GM12878 (cell line): ENCODE measurements around the gene CD58.

ENCODE experiments used
- JUND ChIP-seq: IDR thresholded peaks from 2 replicates; pipeline ENCODE4 v1.6.1; 2012; ENCODE audit warnings: low read depth, mild to moderate bottlenecking, low read length, improper control_type of control experiment, moderate library complexity
- POLR2A ChIP-seq: IDR thresholded peaks from 2 replicates; pipeline ENCODE4 v1.6.1; 2011; ENCODE audit warnings: low read depth, mild to moderate bottlenecking, low read length
- TF ChIP-seq, protein P1 (sequence below): fragments of 450-650 bp; IDR thresholded peaks from 2 replicates; pipeline ENCODE4 v1.6.1; 2017; ENCODE audit warnings: mild to moderate bottlenecking, moderate library complexity
- TF ChIP-seq, protein P2 (sequence below): IDR thresholded peaks from 2 replicates; pipeline ENCODE4 v1.6.1; 2011; ENCODE audit warnings: low read depth, mild to moderate bottlenecking, low read length, moderate library complexity, borderline replicate concordance; ENCODE audit errors: extremely low read depth
- TF ChIP-seq, protein P3 (sequence below), 3 experiments: IDR thresholded peaks in 2 of 3; conservative IDR thresholded peaks in 1 of 3; 2 replicates each; pipeline ENCODE4 v1.5.1; 2011; ENCODE audit warnings: low read depth in 3 of 3, low read length in 3 of 3, mild to moderate bottlenecking in 3 of 3, control low read depth in 2 of 3, moderate library complexity in 2 of 3, inconsistent platforms in 1 of 3, mixed read lengths in 1 of 3; ENCODE audit not compliant: control insufficient read depth in 2 of 3, insufficient read depth in 1 of 3; ENCODE audit errors: extremely low read depth in 1 of 3

DNA sequence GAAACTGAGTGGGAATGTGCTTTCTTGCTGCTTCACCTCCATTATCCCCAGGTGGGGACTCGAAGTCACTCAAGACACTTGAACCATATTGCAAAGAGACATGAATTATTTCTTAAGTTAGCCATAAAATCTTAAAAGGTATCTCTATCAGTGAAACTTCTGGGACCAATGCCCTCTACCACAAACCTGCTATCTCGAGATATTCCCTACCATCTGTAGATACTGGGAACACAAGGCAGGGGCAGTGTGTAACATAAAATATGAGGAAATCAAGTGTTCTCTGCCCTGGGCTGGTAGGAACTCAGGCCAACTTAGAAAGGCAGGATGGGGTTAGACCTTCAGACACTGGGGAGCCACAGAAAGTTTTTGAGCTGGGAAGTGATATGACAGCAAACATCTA, 1.3 kb upstream of the CD58 start:
- TF ChIP-seq JUND, result no peak
- TF ChIP-seq, protein P1, sequence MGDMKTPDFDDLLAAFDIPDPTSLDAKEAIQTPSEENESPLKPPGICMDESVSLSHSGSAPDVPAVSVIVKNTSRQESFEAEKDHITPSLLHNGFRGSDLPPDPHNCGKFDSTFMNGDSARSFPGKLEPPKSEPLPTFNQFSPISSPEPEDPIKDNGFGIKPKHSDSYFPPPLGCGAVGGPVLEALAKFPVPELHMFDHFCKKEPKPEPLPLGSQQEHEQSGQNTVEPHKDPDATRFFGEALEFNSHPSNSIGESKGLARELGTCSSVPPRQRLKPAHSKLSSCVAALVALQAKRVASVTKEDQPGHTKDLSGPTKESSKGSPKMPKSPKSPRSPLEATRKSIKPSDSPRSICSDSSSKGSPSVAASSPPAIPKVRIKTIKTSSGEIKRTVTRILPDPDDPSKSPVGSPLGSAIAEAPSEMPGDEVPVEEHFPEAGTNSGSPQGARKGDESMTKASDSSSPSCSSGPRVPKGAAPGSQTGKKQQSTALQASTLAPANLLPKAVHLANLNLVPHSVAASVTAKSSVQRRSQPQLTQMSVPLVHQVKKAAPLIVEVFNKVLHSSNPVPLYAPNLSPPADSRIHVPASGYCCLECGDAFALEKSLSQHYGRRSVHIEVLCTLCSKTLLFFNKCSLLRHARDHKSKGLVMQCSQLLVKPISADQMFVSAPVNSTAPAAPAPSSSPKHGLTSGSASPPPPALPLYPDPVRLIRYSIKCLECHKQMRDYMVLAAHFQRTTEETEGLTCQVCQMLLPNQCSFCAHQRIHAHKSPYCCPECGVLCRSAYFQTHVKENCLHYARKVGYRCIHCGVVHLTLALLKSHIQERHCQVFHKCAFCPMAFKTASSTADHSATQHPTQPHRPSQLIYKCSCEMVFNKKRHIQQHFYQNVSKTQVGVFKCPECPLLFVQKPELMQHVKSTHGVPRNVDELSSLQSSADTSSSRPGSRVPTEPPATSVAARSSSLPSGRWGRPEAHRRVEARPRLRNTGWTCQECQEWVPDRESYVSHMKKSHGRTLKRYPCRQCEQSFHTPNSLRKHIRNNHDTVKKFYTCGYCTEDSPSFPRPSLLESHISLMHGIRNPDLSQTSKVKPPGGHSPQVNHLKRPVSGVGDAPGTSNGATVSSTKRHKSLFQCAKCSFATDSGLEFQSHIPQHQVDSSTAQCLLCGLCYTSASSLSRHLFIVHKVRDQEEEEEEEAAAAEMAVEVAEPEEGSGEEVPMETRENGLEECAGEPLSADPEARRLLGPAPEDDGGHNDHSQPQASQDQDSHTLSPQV, result no peak
- TF ChIP-seq, protein P2, sequence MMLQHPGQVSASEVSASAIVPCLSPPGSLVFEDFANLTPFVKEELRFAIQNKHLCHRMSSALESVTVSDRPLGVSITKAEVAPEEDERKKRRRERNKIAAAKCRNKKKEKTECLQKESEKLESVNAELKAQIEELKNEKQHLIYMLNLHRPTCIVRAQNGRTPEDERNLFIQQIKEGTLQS, result no peak
- TF ChIP-seq, protein P3, sequence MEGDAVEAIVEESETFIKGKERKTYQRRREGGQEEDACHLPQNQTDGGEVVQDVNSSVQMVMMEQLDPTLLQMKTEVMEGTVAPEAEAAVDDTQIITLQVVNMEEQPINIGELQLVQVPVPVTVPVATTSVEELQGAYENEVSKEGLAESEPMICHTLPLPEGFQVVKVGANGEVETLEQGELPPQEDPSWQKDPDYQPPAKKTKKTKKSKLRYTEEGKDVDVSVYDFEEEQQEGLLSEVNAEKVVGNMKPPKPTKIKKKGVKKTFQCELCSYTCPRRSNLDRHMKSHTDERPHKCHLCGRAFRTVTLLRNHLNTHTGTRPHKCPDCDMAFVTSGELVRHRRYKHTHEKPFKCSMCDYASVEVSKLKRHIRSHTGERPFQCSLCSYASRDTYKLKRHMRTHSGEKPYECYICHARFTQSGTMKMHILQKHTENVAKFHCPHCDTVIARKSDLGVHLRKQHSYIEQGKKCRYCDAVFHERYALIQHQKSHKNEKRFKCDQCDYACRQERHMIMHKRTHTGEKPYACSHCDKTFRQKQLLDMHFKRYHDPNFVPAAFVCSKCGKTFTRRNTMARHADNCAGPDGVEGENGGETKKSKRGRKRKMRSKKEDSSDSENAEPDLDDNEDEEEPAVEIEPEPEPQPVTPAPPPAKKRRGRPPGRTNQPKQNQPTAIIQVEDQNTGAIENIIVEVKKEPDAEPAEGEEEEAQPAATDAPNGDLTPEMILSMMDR (IDR thresholded peaks at IDR 0.05 in 2 of 3, conservative IDR thresholded peaks at IDR 0.05 in 1 of 3; ENCODE audit: control insufficient read depth in 2 of 3, extremely low read depth in 1 of 3, insufficient read depth in 1 of 3, low read depth in 3 of 3, low read length in 3 of 3), result no peak
- no peak for TF ChIP-seq POLR2A
